HG02938 (cell line): ENCODE results near the gene SFXN5.

Experiments used
- ATAC-seq: cut with Tn5 transposase; IDR thresholded peaks from one replicate; pipeline ENCODE4 v1.9.1; 2021; ENCODE audit warnings: mild to moderate bottlenecking, moderate library complexity; ENCODE audit not compliant: unreplicated experiment

Gene SFXN5

DNA sequence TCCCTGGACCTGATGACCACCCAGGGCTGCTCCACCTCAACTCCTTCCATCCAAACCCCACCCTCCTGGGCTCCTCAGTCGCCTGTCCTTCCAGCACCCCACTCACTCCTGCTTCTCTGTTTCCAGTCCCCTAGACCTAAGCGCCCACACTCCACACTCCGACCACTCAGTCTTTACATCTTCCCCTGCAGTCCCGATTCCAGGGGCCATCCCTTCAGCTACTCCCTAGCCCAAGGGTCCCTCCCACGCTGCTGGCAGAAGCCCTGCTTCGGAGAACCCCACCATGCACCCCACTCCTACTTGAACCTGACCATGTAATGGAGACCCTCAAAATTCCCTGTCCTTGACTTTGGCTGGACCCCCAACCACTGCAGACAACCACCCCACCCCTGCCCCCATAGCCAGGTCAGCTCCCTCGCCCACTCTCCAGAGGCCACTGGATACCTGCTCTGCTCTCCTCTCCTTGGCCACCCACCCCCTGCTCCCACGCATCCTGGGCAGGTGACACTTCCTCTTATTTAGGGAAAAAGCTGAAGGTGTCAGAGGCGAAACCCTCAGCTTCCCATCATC is 126.0 kb downstream of the SFXN5 start:
- ATAC-seq: no peak

DNA sequence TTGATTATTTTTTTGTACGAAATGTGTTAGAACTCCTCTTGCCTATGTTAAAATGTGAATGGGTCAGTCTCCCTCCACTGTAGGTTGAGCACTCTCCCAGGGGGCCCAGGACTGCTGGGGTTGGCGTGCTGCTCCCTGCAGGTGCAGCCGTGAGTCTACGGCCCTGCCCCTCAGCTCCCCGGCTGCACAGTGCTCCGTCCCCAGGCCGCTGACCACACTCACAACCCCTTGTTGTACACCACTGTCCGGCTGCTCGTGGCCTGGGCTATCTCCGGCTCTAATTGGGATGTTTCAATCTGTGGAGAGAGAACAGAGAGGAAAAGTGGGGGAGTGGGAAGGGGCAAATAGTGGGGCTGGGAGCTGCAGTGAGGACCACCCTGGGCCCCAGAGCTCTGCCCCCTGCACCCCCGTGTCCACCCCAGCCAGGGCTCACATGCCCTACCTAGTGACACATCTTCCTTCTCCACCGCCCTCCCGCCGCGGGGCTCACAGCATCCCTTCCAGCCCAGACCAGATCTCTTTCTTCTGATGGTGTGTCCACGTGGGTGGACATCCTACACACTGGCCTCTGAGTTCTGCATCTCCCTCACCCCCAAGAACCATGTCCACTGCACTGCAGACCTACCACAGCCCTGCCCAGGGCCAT is 126.6 kb downstream of the SFXN5 start:
- ATAC-seq: no peak

DNA sequence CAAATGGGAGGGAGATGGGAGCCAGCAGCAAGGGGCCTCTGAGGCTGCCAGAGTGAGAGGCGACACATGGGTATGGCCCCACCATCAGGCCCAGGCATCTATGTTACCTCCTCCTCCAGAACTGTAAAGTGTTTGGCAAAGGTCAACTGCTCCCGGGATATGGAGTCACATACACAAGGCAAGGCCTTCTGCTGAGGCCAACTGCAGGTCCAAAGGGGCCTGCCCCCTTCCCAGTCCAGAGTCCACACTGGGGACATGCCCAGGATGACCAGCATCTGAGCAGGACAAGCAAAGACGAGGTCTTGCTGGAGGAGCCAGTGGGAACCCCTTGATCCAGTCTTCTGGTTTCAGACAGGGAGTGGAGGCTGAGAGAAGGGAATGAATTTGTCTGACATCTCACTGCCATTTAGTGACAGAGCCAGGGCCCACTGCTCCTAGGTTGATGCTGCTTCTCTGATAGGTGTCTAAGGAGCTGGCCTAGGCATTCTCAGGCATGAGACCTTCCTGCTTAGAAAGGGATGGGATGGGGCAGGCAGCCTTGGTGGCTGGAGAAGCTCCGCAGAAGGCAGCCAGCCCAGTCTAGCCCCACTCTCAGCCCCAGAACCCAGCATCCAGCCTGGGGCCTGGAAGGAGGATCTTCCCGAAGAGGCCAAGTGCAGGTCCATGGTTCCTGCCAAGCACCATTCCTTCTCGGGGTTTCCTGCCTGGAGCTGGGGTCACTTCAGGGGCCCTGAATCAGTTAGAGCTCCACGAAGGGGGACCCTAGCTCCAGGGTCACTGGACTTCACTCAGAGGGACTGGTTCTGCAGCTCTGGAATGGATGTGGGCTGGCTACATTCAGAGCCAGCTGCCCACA is 127.7 kb downstream of the SFXN5 start:
- no peak for ATAC-seq

- no peak for ATAC-seq
Measured at GRCh38 chr2:72942881-72943418, 128.6 kb downstream of the SFXN5 start.

DNA sequence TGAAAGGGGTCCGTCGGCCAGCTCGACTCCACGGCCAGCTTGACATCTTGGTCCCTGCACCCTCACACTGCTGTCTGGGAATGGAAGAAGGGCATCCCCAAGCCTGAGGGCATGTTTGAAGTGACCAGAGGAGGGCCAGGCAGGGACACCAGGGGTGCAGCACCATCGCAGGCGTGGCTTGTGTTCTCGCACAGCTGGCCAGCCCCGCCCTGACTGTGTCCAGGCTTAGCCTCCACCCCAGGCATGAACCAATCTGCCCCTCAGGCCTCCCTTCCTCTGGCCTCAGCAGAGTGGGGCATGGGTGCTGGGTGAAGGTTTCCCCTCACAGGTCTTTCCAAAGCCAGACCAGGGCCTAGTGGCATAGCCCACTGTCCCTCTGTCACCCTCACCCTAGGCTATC is 129.2 kb downstream of the SFXN5 start:
- ATAC-seq: no peak

DNA sequence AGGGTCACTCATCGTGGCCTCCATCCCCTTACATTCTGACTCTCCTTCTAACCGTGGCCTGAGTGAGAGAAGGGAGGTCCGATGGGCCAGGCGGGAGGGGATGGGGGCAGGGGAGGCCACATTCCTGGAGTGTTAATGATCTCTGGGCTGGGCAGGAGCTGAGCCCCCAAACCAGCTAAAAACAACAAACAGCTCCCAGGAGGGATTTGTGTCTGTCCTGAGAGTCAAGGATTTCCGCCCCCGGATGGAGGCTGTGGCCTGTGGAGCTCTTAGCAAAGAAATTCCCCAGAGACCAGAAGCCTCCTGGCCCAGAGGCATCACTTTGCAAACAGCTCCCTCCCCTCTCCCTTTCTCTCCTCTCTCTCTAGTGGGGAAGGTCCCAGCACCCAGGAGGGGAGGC is 130.7 kb downstream of the SFXN5 start:
- ATAC-seq: no peak

DNA sequence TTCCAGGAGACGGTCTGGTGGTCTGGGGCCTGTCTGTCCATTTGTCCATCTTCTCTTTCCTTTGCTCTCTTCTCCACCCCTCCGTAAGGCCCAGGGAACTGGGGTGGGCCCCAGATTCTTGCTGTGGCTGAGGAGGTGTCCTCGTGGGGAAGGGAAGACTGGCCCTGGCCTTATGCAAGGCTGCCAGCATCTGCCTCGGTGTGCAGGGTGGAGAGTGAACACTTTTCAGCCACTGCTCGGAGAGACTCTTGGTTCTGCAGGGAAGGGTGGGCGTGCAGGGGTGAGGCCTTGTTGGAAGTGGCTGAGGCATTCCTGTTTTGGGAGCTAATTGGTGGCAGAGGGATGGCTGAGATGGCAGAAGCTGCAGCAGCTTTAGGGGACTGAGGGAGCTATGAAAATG is 131.2 kb downstream of the SFXN5 start:
- no peak for ATAC-seq

- no peak for ATAC-seq
Measured at GRCh38 chr2:72938455-72938854, 133.1 kb downstream of the SFXN5 start.

GRCh38 chr2:72937356-72937669 is 134.2 kb downstream of the SFXN5 start:
- ATAC-seq: no peak

DNA sequence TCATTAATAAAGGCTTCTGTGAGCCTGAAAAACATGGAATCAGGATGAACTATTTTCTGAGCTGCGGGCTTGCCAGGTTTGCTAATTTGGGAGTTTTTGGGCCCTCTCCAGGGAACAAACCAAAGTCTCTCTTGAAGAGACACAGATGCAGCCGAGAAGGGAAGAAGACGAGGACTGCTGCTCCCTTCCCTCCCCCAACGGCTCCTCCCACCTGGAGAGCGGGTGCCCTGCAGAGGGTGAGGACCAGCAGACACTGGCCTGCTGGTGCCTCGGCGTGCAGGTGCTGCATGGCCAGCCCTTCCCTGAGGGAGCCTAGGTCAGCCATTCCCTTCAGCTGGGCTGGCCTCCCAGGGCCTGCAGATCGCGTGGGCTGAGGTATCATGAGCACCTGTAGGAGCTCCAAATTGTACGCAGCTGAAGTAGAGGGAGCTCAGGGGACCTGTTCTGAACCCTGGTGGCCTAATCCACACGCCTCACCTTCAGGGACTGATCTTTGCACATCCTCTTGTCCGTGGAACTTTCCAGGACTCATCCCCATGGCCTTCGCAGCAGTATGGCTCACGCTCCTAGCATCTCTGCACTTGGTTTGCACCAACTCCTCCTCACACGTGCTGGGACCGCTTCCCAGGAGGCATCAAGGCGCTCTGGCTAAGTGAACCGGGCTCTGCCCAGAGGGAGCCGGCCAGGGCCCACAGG is 134.7 kb downstream of the SFXN5 start:
- ATAC-seq: no peak

DNA sequence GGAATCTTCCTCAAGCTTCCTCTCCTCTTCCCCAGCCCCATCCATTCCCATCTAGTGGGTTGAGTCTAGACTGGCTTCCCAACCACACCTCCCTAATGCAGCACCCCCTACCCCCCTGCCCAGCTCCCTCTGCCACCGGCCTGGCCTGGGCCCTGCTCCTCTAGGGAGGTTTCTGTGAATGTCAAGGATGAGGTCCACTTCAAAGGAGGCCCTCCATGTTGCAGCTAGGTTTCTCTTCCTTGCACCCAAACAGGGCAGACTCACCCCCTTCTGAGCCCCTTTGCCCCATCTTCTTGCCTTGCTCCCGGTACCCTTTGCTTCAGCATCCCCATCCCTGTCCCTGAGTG is 135.9 kb downstream of the SFXN5 start:
- ATAC-seq: no peak

GRCh38 chr2:72934683-72935610 is 136.6 kb downstream of the SFXN5 start:
- no peak for ATAC-seq

GRCh38 chr2:72933646-72934151 is 137.8 kb downstream of the SFXN5 start:
- ATAC-seq: no peak

- no peak for ATAC-seq
Measured at GRCh38 chr2:72933207-72933606, 138.3 kb downstream of the SFXN5 start.

- ATAC-seq: no peak
Measured at GRCh38 chr2:72932805-72933204, 138.7 kb downstream of the SFXN5 start.

DNA sequence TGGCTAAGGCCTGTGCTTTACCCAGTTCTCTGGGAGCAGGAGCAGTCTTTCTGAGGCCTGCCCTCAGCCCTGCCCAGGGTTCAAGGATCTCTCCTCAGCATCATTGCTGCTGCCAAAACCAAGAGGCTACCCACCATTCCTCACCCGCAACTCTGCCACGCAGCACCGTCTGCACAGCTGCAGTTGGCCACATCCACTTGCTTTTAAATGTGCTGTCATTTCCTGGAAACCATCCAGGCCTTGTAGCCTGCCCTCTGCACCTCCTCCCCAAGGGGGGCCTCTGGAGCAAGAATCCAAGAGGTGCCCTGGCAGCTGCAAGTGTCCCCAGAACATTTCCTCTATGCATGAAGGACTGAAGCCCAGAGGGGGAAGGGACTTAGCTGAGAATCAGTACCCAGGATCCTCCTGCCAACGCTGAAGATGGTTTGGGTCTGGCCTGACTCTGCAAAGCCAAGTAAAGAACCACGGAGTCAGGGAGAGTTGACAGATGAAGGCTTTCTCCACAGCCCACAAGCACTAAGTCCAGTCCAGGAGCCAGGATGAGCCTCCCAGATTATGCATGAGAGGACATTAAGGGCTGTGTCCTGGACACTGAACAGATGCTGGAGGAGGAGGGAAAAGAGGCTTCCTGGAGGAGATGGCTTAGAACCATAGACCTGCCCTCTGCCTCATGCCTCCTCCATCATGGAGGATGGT is 139.3 kb downstream of the SFXN5 start:
- ATAC-seq: no peak

GRCh38 chr2:72931280-72931910 is 140.1 kb downstream of the SFXN5 start:
- no peak for ATAC-seq

DNA sequence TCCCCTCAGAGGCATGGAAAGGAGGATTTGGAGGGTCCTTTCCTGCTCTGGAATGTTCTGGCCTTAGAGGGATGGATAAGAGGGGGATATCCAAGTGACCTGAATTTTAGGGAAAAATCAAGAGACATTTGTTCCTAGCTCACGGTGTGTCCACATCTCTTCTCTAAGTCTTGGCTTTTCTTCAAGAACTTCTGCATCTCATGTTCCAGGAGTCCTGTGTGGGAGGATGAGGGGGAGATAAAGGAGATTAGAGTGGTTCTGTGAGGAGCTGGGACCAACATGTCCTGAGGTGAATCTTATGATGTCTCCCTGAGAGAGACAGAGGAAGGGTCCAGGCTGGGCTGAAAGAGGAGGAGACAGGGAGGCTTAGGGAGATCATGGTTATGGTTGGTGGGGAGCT is 142.5 kb downstream of the SFXN5 start:
- ATAC-seq: no peak
